ENCODE results near the gene CDK9. TPM values are rescaled to one million over a fixed set of nuclear protein-coding genes. Genes with fewer than 3 reads are reported as not detected.
"Not testable (repeated sequence)": the region's sequence is repeated elsewhere in the genome, so short reads cannot be mapped to it uniquely, and the experiment has no call there.

CDK9 gene
- polyA plus RNA-seq, 1 donor (not counting 4 experiments of a cell fraction or from before 2014, with no cell fraction given): 47.8 TPM

DNA sequence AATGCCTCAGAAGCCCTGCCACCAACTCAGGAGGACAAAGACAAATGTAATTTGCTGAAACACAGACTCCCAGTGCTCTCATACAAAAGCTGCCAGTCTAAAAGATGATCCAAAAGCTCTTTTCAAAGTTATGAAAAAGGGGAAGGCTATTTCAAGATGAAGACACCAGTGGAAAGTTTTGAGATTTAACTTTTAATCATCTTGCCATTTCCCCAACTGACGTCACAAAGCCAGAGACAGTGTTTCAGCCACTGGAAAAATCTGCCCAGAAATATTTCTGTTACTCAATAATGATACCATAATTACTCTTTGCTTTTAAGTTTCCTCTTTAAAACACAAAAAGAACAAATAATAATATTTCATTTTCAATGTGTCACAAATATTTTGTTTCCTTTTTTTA is 47.7 kb downstream of the CDK9 start:
- H3K4me1 ChIP-seq (ENCODE audit: control insufficient read depth, extremely low read depth, insufficient read depth, low read length): peaks cover under 1% of the 10 kb centered on the region
- no peak for DNase-seq (ENCODE audit: low read depth, low spot score)
- dilution Hi-C loops (cut with MboI; ENCODE audit: extremely low pct_ligation_motif_present, low sequenced_read_pairs): no loop called here

DNA sequence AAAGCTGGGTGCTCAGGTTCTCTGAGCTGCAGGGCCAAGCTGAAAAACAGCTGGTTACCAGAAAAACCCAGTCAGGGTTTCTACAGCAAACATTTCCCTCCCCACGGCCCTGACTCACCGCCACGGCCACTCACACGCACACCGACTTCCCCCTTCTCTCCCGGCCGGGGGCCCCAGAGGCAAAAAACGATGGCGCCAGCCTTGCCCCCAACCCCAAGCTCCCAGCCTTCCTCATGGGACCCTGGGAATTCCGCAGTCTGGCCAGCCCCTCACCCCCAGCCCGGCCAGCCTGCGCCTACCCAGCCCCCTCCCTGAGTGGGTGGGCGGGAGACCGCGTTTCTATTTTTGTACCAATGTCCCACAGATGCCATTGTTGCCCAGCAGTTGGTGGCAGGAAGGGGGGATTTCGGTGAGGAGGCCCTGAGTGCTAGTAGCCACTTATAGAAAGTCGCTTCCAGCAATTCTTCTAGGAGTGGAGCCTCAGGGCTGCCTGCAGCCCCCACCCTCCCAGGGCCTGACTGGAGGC is 50.2 kb downstream of the CDK9 start:
- TF ChIP-seq, protein P1, sequence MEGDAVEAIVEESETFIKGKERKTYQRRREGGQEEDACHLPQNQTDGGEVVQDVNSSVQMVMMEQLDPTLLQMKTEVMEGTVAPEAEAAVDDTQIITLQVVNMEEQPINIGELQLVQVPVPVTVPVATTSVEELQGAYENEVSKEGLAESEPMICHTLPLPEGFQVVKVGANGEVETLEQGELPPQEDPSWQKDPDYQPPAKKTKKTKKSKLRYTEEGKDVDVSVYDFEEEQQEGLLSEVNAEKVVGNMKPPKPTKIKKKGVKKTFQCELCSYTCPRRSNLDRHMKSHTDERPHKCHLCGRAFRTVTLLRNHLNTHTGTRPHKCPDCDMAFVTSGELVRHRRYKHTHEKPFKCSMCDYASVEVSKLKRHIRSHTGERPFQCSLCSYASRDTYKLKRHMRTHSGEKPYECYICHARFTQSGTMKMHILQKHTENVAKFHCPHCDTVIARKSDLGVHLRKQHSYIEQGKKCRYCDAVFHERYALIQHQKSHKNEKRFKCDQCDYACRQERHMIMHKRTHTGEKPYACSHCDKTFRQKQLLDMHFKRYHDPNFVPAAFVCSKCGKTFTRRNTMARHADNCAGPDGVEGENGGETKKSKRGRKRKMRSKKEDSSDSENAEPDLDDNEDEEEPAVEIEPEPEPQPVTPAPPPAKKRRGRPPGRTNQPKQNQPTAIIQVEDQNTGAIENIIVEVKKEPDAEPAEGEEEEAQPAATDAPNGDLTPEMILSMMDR (optimal IDR thresholded peaks at IDR 0.05 in 1 of 3, IDR thresholded peaks at IDR 0.05 in 1 of 3, conservative IDR thresholded peaks at IDR 0.05 in 1 of 3; ENCODE audit: extremely low read depth in 1 of 3, insufficient read depth in 2 of 3, low read length in 3 of 3): no peak
- no peak for TF ChIP-seq EZH2 (IDR thresholded peaks at IDR 0.05; ENCODE audit: low read length)

More for the DNA sequence above, 47.7 kb downstream of the CDK9 start:
- Histone ChIP-seq H3K9ac (ENCODE audit: control insufficient read depth, extremely low read depth, insufficient read depth, low read length) (no peak overlapping the region), H3K27me3 (ENCODE audit: control insufficient read depth, extremely low read depth, insufficient read depth, low read length) (peaks cover 3% of the 10 kb centered on the region), H4K20me1 (ENCODE audit: control insufficient read depth, extremely low read depth, insufficient read depth, low read length) (no peaks in the 10 kb centered on the region), H3K79me2 (ENCODE audit: control insufficient read depth, insufficient read depth, low read length) (no peaks in the 10 kb centered on the region), H3K27ac (ENCODE audit: control insufficient read depth, insufficient read depth, low read length) (no peak overlapping the region), H3K4me2 (ENCODE audit: control insufficient read depth, extremely low read depth, insufficient read depth, low read depth, low read length) (no peak overlapping the region), H2AFZ (ENCODE audit: control insufficient read depth, low read length) (no peak overlapping the region), H3K9me1 (ENCODE audit: control insufficient read depth, extremely low read depth, insufficient read depth, low read length) (no peaks in the 10 kb centered on the region), H3K9me3 (ENCODE audit: control insufficient read depth, low read depth, low read length) (no peaks in the 10 kb centered on the region), H3K36me3 (ENCODE audit: control insufficient read depth in 2 of 2, extremely low read depth in 1 of 2, insufficient read depth in 2 of 2, low read length in 2 of 2) (no peaks in the 10 kb centered on the region), H3K4me3 (ENCODE audit: control insufficient read depth in 2 of 3, extremely low read depth in 1 of 3, insufficient read depth in 2 of 3, low read depth in 1 of 3, low read length in 3 of 3) (no peak overlapping the region)
- no peak for TF ChIP-seq EZH2 (IDR thresholded peaks at IDR 0.05; ENCODE audit: low read length)
- TF ChIP-seq, protein P1 (optimal IDR thresholded peaks at IDR 0.05 in 1 of 3, IDR thresholded peaks at IDR 0.05 in 1 of 3, conservative IDR thresholded peaks at IDR 0.05 in 1 of 3; ENCODE audit: extremely low read depth in 1 of 3, insufficient read depth in 2 of 3, low read length in 3 of 3): no peak
- no peak for FAIRE-seq

DNA sequence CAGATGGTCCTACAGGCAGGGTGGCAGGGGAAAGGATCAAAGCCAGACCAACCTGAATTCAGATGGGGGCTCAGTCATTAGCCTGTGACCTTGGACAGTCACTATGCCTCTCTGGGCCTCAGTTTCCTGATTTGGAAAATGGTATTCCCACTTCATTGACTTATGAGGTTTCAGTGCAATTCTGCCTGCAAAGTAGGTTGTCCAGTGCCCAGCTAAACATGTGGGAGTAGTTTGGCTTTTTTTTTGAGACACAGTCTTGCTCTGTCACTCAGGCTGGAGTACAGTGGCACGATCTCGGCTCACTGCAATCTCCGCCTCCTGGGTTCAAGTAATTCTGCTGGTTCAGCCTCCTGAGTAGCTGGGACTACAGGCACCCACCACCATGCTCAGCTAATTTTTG is 50.7 kb downstream of the CDK9 start:
- H3K9ac ChIP-seq (ENCODE audit: control insufficient read depth, extremely low read depth, insufficient read depth, low read length); H3K4me1 ChIP-seq (ENCODE audit: control insufficient read depth, extremely low read depth, insufficient read depth, low read length); H3K9me3 ChIP-seq (ENCODE audit: control insufficient read depth, low read depth, low read length); H3K27ac ChIP-seq (ENCODE audit: control insufficient read depth, insufficient read depth, low read length); H3K9me1 ChIP-seq (ENCODE audit: control insufficient read depth, extremely low read depth, insufficient read depth, low read length); FAIRE-seq; H3K79me2 ChIP-seq (ENCODE audit: control insufficient read depth, insufficient read depth, low read length); DNase-seq (ENCODE audit: low read depth, low spot score); H2AFZ ChIP-seq (ENCODE audit: control insufficient read depth, low read length); H3K4me3 ChIP-seq (ENCODE audit: control insufficient read depth in 2 of 3, extremely low read depth in 1 of 3, insufficient read depth in 2 of 3, low read depth in 1 of 3, low read length in 3 of 3); H3K27me3 ChIP-seq (ENCODE audit: control insufficient read depth, extremely low read depth, insufficient read depth, low read length); H3K36me3 ChIP-seq (ENCODE audit: control insufficient read depth in 2 of 2, extremely low read depth in 1 of 2, insufficient read depth in 2 of 2, low read length in 2 of 2); dilution Hi-C loops (cut with MboI; ENCODE audit: extremely low pct_ligation_motif_present, low sequenced_read_pairs); H3K4me2 ChIP-seq (ENCODE audit: control insufficient read depth, extremely low read depth, insufficient read depth, low read depth, low read length); H4K20me1 ChIP-seq (ENCODE audit: control insufficient read depth, extremely low read depth, insufficient read depth, low read length): not testable (repeated sequence)

More for the DNA sequence above, 50.2 kb downstream of the CDK9 start:
- Histone ChIP-seq H3K4me1 (ENCODE audit: control insufficient read depth, extremely low read depth, insufficient read depth, low read length) (no peaks in the 10 kb centered on the region), H3K4me3 (ENCODE audit: control insufficient read depth in 2 of 3, extremely low read depth in 1 of 3, insufficient read depth in 2 of 3, low read depth in 1 of 3, low read length in 3 of 3) (no peak overlapping the region), H2AFZ (ENCODE audit: control insufficient read depth, low read length) (no peak overlapping the region), H3K4me2 (ENCODE audit: control insufficient read depth, extremely low read depth, insufficient read depth, low read depth, low read length) (no peak overlapping the region), H3K9me3 (ENCODE audit: control insufficient read depth, low read depth, low read length) (no peaks in the 10 kb centered on the region), H3K79me2 (ENCODE audit: control insufficient read depth, insufficient read depth, low read length) (no peaks in the 10 kb centered on the region), H3K36me3 (ENCODE audit: control insufficient read depth in 2 of 2, extremely low read depth in 1 of 2, insufficient read depth in 2 of 2, low read length in 2 of 2) (no peaks in the 10 kb centered on the region), H3K9ac (ENCODE audit: control insufficient read depth, extremely low read depth, insufficient read depth, low read length) (no peak overlapping the region), H3K9me1 (ENCODE audit: control insufficient read depth, extremely low read depth, insufficient read depth, low read length) (no peaks in the 10 kb centered on the region), H3K27ac (ENCODE audit: control insufficient read depth, insufficient read depth, low read length) (no peak overlapping the region), H3K27me3 (ENCODE audit: control insufficient read depth, extremely low read depth, insufficient read depth, low read length) (peaks cover 3% of the 10 kb centered on the region), H4K20me1 (ENCODE audit: control insufficient read depth, extremely low read depth, insufficient read depth, low read length) (no peaks in the 10 kb centered on the region)
- dilution Hi-C loops (cut with MboI; ENCODE audit: extremely low pct_ligation_motif_present, low sequenced_read_pairs): no loop called here
- FAIRE-seq: no peak
- no peak for DNase-seq (ENCODE audit: low read depth, low spot score)
